Left lung (tissue), 10 donors: ENCODE results near the gene RERE. TPM values are rescaled to one million over a fixed set of nuclear protein-coding genes. Genes with fewer than 3 reads are reported as not detected.

Source experiments
- ATAC-seq: fragments of 200-7000 bp; cut with Tn5 transposase; one replicate; pipeline ENCODE4 v1.9.1; 2020; ENCODE audit warnings: moderate library complexity
- DNase-seq, 4 donors: peaks; one replicate each; pipeline ENCODE4 v3.0.0-alpha.2; 2013 to 2020
- H3K27ac ChIP-seq, 2 donors: fragments of 200-600 bp; sonication (generic) in 1 of 2; one replicate each; pipeline versions ENCODE4 v1.5.0 to v1.8.0; 2020 to 2021
- H3K27me3 ChIP-seq, 2 donors: fragments of 200-600 bp; sonication (generic) in 1 of 2; one replicate each; pipeline versions ENCODE4 v1.5.0 to v1.8.0; 2020 to 2021
- H3K36me3 ChIP-seq, 2 donors: fragments of 200-600 bp; sonication (generic) in 1 of 2; one replicate each; pipeline versions ENCODE4 v1.5.0 to v1.8.0; 2020 to 2021
- H3K4me1 ChIP-seq, 2 donors: fragments of 200-600 bp; one replicate each; pipeline ENCODE4 v1.8.0; 2021
- H3K4me3 ChIP-seq, 2 donors: fragments of 200-600 bp; sonication (generic) in 1 of 2; one replicate each; pipeline versions ENCODE4 v1.5.0 to v1.8.0; 2020 to 2021; ENCODE audit warnings: mild to moderate bottlenecking in 1 of 2
- H3K9me3 ChIP-seq, 2 donors: fragments of 200-600 bp; sonication (generic) in 1 of 2; one replicate each; pipeline versions ENCODE4 v1.5.0 to v1.8.0; 2020 to 2021
- intact Hi-C, 2 donors: fragments of 100-400 bp; cut with DNase I; formaldehyde crosslinking; loops; one replicate each; pipeline versions ENCODE4 v1.11.2 to v1.14.2; 2022
- polyA plus RNA-seq, 6 donors: library from polyadenylated mRNA; unstranded; fragments of 120-200 nt; gene quantifications; one replicate each; pipeline ENCODE4 v1.2.1, GENCODE V29; 2013; ENCODE audit not compliant: insufficient read length in 6 of 6
- total RNA-seq, 2 donors: library from RNA; stranded (reverse); fragmentation: NEBNext Ultra II Directional; extraction: Animal tissue kit (Norgen Biotek cat#: 25700); gene quantifications; one replicate each; pipeline ENCODE4 v1.2.1, GENCODE V29; 2021
- TF ChIP-seq, protein P1 (sequence below), 2 donors: fragments of 200-600 bp; sonication (generic) in 1 of 2; IDR thresholded peaks; one replicate each; pipeline versions ENCODE4 v1.5.0 to v1.8.0; 2021; ENCODE audit warnings: antibody characterized with exemption in 2 of 2
- donor health status: DM: no; HTN: yes; CAD: no.
- donor health status: DM: no; HTN: no; CAD: no.

The RERE gene
- total and polyA plus RNA-seq, 8 donors: 73.3 to 135 (median 130) TPM

DNA sequence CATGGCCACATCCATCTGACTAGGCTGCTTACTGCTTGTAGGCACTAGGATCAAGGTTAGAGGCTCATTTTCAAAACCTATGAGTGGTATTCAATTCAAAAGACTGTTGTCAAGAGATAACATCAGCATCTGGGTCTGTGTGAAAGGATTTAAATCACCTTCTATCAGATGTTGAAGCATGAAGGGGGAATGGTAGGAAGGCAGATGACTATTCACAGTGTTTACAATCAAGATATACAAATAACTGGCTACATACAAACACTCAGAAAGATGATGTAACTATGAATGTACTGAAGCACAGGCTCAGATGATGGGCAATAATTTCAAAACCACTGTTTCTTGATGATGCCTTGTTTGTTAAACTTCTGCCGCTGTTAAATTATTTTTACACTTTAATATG is 250.3 kb downstream of the RERE start:
- no peaks in the 10 kb centered on the region for H3K9me3 ChIP-seq
- TF ChIP-seq, protein P1, sequence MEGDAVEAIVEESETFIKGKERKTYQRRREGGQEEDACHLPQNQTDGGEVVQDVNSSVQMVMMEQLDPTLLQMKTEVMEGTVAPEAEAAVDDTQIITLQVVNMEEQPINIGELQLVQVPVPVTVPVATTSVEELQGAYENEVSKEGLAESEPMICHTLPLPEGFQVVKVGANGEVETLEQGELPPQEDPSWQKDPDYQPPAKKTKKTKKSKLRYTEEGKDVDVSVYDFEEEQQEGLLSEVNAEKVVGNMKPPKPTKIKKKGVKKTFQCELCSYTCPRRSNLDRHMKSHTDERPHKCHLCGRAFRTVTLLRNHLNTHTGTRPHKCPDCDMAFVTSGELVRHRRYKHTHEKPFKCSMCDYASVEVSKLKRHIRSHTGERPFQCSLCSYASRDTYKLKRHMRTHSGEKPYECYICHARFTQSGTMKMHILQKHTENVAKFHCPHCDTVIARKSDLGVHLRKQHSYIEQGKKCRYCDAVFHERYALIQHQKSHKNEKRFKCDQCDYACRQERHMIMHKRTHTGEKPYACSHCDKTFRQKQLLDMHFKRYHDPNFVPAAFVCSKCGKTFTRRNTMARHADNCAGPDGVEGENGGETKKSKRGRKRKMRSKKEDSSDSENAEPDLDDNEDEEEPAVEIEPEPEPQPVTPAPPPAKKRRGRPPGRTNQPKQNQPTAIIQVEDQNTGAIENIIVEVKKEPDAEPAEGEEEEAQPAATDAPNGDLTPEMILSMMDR (IDR thresholded peaks at IDR 0.05): no peak
- no peak overlapping the region for H3K4me3 ChIP-seq
- peaks cover 16 to 24% of the 10 kb centered on the region in 2 donors for H3K4me1 ChIP-seq
- DNase-seq (no peak), ATAC-seq (no peak)
- no peak overlapping the region for H3K27ac ChIP-seq
- no peaks in the 10 kb centered on the region for H3K36me3 ChIP-seq
- intact Hi-C loops: loop anchor here in 1 of 2 donors (10.0 kb wide), 1 partner anchor 278 kb away; no protein-coding TSS in a partner anchor
- no peaks in the 10 kb centered on the region for H3K27me3 ChIP-seq

DNA sequence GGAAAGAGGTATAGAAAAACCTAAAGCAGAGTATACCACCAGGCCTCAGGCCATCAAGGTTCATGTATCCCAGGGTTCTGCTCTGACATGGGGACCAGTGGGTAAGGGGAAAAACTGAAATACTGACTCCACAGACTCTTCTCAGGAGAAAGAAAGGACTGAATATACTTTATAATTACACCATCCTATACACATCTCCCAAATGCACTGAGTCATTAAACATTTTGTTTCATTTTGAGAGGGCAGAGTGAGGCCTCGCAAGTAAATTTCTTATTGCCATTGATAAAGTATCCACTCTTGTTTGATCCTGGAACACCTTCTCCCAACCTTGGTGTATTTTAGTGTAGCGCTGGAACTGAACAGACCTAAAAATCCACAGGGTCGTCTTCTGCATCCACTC is 251.6 kb downstream of the RERE start:
- no peaks in the 10 kb centered on the region for H3K9me3 ChIP-seq
- intact Hi-C loops: loop anchor here in 1 of 2 donors (10.0 kb wide), 1 partner anchor 279 kb away; no protein-coding TSS in a partner anchor
- H3K4me1 ChIP-seq: peaks cover 7 to 11% of the 10 kb centered on the region in 2 donors
- H3K27ac ChIP-seq: no peak overlapping the region
- no peak for DNase-seq
- no peaks in the 10 kb centered on the region for H3K36me3 ChIP-seq
- H3K27me3 ChIP-seq: no peaks in the 10 kb centered on the region
- TF ChIP-seq, protein P1 (IDR thresholded peaks at IDR 0.05): no peak
- ATAC-seq: no peak
- H3K4me3 ChIP-seq: no peak overlapping the region

DNA sequence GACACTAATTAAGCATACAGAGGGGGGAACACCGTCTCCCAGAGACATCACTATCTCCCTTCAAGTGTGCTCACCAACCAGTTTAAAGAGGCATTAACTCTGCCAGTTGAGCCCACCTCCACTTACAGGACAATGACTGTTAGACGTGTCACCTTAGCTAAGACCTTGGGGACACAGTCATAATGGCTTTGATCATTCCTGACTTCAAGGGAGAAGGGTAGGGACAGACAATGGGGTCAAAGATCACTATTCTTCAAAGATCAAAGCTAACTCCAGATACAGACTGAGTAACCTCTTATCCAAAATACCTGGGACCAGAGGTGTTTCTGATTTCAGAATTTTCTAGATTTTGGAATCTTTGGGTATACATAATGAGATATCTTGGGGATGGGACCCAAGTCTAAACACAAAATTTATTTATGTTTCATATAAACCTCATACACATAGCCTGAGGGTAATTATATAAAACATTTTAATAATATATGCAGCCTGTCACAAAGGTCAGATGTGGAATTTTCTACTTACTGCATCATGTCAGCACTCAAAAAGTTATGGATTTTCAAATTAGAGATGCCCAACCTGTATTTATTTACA is 253.4 kb downstream of the RERE start:
- DNase-seq (no peak), ATAC-seq (no peak)
- Histone ChIP-seq H3K36me3 (no peaks in the 10 kb centered on the region), H3K4me3 (no peak overlapping the region), H3K4me1 (peaks cover 0 to 5% of the 10 kb centered on the region in 2 donors), H3K9me3 (no peaks in the 10 kb centered on the region), H3K27me3 (no peaks in the 10 kb centered on the region), H3K27ac (no peak overlapping the region)
- intact Hi-C loops: loop anchor here in 1 of 2 donors (5.0 to 10.0 kb wide), 2 partner anchors 163 to 281 kb away; no protein-coding TSS in a partner anchor
- TF ChIP-seq, protein P1 (IDR thresholded peaks at IDR 0.05): no peak

DNA sequence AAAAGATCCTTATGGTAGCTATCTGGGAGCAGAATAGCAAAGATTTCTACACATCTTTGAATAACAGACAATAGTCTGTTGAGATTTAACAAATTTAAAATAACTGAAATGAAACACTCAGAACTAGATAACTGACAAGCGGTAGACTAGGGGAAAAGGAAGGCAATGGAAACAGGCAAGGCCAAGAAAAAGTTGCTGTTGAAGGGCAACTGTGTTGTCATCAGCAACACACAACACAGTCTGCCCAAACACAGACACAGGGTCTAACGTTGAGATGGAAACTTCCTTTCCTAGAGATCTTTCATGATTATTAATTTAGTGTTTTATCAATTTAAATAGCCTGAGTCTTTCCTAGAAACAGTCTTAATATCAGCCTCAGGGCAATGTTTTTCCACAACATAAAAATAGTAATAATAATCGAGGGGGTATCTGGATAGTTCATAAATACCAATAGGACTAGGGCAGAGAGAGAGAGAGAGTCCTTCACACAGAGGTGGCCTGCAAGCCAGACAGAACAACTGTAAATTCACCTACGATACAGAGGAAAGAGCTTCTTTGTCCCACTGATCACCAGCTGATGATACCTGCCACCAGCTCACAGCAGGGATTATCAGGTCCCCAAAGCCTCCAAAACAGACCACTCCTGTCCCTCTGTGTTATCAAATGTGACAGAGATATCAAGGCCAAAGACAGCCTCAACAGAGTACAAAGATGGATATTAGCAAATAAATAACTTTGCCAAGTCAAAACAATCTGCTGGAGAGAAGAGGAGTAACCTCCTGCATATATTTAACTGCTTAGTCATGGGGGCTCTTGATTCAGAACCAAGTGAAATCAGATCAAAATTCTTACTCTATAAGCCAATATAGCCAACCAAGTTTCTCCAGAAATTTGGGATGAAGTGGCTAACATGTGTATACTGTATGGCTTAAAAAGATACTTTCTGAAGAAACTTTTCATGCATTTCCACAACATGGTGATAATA is 254.3 kb downstream of the RERE start:
- no peaks in the 10 kb centered on the region for H3K9me3 ChIP-seq
- DNase-seq: no peak
- TF ChIP-seq, protein P1 (IDR thresholded peaks at IDR 0.05): no peak
- no peaks in the 10 kb centered on the region for H3K36me3 ChIP-seq
- no peak for ATAC-seq
- no peak overlapping the region for H3K27ac ChIP-seq
- intact Hi-C loops: loop anchor here in 1 of 2 donors (5.0 to 10.0 kb wide), 2 partner anchors 164 to 282 kb away; no protein-coding TSS in a partner anchor
- H3K27me3 ChIP-seq: no peaks in the 10 kb centered on the region
- H3K4me1 ChIP-seq: peaks cover 0 to 5% of the 10 kb centered on the region in 2 donors
- H3K4me3 ChIP-seq: no peak overlapping the region

DNA sequence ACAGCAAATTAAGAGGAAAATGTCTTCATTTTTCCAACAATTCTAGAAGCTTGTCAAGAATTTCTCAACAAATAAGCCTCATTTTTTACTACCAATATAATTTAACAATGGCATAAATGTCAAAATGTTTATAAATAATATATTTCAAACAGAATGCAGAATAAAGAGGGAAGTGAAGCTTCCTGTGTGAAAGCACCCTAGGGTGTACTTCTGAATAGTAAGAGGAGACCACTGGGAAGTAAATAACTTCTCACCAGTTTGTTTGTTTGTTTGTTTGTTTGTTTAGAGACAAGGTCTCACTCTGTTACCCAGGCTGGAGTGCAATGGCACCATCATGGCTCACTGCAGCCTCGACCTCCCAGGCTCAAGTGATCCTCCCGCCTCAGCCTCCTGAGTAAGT is 255.2 kb downstream of the RERE start:
- TF ChIP-seq, protein P1 (IDR thresholded peaks at IDR 0.05): no peak
- Histone ChIP-seq H3K27ac (no peak overlapping the region), H3K4me1 (peaks cover 0 to 5% of the 10 kb centered on the region in 2 donors), H3K9me3 (no peaks in the 10 kb centered on the region), H3K27me3 (no peaks in the 10 kb centered on the region), H3K4me3 (no peak overlapping the region), H3K36me3 (no peaks in the 10 kb centered on the region)
- DNase-seq (no peak), ATAC-seq (no peak)
- intact Hi-C loops: loop anchor here in 1 of 2 donors (5.0 to 10.0 kb wide), 2 partner anchors 165 to 283 kb away; no protein-coding TSS in a partner anchor
